Type B pancreatic cell (in vitro differentiated cells): ENCODE measurements around the gene LIPC. TPM values are rescaled to one million over a fixed set of nuclear protein-coding genes. Genes with fewer than 3 reads are reported as not detected.

Experiments used
- DNase-seq: peaks from one replicate; pipeline ENCODE4 v3.0.0; 2021; ENCODE audit warnings: mixed read lengths; ENCODE audit not compliant: unreplicated experiment; ENCODE audit errors: extremely low spot score
- H3K27ac Mint-ChIP-seq: 2 replicates; pipeline ENCODE4 v1.8.0; 2021; ENCODE audit warnings: mild to moderate bottlenecking, mixed read lengths
- H3K27me3 Mint-ChIP-seq: 2 replicates; pipeline ENCODE4 v1.8.0; 2021; ENCODE audit warnings: mixed read lengths
- H3K36me3 Mint-ChIP-seq: 2 replicates; pipeline ENCODE4 v1.8.0; 2021; ENCODE audit warnings: mixed read lengths
- H3K4me1 Mint-ChIP-seq: one replicate; pipeline ENCODE4 v1.8.0; 2021; ENCODE audit warnings: mixed read lengths; ENCODE audit not compliant: unreplicated experiment
- H3K4me3 Mint-ChIP-seq: 2 replicates; pipeline ENCODE4 v1.8.0; 2021; ENCODE audit warnings: mild to moderate bottlenecking, mixed read lengths
- H3K9me3 Mint-ChIP-seq: 2 replicates; pipeline ENCODE4 v1.8.0; 2021; ENCODE audit warnings: mixed read lengths
- total RNA-seq: library from RNA; stranded (reverse); gene quantifications from 2 replicates; pipeline ENCODE4 v1.2.1, GENCODE V29; 2021; ENCODE audit warnings: low replicate concordance
- TF ChIP-seq, protein P1 (sequence below): fragments of 200-600 bp; sonication (generic); conservative IDR thresholded peaks from 2 replicates; pipeline ENCODE4 v1.5.0; 2021; ENCODE audit warnings: antibody characterized with exemption, mild to moderate bottlenecking

The LIPC gene
- total RNA-seq, 1 donor from 2014 or later = 10.9 TPM

- TF ChIP-seq, protein P1, sequence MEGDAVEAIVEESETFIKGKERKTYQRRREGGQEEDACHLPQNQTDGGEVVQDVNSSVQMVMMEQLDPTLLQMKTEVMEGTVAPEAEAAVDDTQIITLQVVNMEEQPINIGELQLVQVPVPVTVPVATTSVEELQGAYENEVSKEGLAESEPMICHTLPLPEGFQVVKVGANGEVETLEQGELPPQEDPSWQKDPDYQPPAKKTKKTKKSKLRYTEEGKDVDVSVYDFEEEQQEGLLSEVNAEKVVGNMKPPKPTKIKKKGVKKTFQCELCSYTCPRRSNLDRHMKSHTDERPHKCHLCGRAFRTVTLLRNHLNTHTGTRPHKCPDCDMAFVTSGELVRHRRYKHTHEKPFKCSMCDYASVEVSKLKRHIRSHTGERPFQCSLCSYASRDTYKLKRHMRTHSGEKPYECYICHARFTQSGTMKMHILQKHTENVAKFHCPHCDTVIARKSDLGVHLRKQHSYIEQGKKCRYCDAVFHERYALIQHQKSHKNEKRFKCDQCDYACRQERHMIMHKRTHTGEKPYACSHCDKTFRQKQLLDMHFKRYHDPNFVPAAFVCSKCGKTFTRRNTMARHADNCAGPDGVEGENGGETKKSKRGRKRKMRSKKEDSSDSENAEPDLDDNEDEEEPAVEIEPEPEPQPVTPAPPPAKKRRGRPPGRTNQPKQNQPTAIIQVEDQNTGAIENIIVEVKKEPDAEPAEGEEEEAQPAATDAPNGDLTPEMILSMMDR = no peak
- Mint-ChIP-seq H3K4me1 (peaks cover 24% of the 10 kb centered on the region), H3K9me3 (no peaks in the 10 kb centered on the region), H3K4me3 (no peak overlapping the region), H3K27ac (no peak overlapping the region), H3K36me3 (no peaks in the 10 kb centered on the region), H3K27me3 (no peaks in the 10 kb centered on the region)
- no peak for DNase-seq
Observed at GRCh38 chr15:58534556-58534955, 102.8 kb downstream of the LIPC start.

GRCh38 chr15:58535337-58535736 is 103.5 kb downstream of the LIPC start:
- H3K27me3 Mint-ChIP-seq = no peaks in the 10 kb centered on the region
- no peaks in the 10 kb centered on the region for H3K9me3 Mint-ChIP-seq
- no peak overlapping the region for H3K4me3 Mint-ChIP-seq
- peaks cover 5% of the 10 kb centered on the region for H3K36me3 Mint-ChIP-seq
- H3K4me1 Mint-ChIP-seq = peaks cover 30% of the 10 kb centered on the region
- TF ChIP-seq, protein P1 = no peak
- no peak for DNase-seq
- no peak overlapping the region for H3K27ac Mint-ChIP-seq

DNA sequence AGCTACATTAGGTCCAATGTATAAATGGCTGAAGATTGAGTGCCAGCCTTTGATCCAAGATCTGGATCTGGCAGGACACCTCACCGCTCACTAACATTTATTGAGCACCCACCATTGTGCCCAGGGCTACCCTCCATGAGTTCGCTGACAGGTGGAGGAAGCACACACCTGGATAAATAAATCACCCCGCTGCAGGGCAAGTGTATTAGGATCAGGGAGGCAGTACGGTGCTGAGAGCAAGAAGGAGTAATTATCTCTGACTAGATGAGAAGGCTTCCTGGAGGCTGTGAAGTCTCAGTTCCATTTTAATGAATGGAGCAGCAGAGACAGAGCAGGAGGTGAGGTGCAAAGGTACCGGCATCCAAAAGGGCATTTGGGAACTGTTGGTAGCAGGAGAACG is 104.1 kb downstream of the LIPC start:
- TF ChIP-seq, protein P1 = no peak
- no peak for DNase-seq
- Mint-ChIP-seq H3K9me3 (no peaks in the 10 kb centered on the region), H3K4me1 (peaks cover 30% of the 10 kb centered on the region), H3K27ac (peak overlapping the region; percentile 44), H3K4me3 (no peak overlapping the region), H3K27me3 (no peaks in the 10 kb centered on the region), H3K36me3 (peaks cover 5% of the 10 kb centered on the region)

GRCh38 chr15:58536414-58536813 is 104.6 kb downstream of the LIPC start:
- H3K4me1 Mint-ChIP-seq = peaks cover 35% of the 10 kb centered on the region
- H3K36me3 Mint-ChIP-seq = peaks cover 5% of the 10 kb centered on the region
- no peaks in the 10 kb centered on the region for H3K9me3 Mint-ChIP-seq
- H3K4me3 Mint-ChIP-seq = no peak overlapping the region
- TF ChIP-seq, protein P1 = no peak
- H3K27ac Mint-ChIP-seq = peak overlapping the region; percentile 44
- H3K27me3 Mint-ChIP-seq = no peaks in the 10 kb centered on the region
- no peak for DNase-seq

DNA sequence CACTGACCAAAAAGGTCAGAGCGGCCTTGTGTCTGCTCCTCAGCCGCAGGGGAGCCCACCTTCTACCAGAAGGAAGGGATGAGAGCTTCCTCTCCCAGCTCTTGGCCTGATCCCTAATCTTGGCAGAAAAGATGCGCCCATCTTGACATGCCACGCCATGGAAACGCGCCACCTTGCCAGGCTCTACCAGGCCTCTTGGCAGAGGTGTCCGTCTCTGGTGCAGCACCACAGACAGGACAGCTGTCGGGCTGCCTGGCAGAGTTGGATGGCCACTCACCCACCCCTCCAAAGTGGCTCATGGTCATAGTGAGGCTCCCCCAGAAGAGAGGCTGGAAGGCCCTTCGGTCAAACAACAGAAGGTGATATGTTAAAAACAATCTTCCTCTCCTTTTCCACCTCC is 105.2 kb downstream of the LIPC start:
- H3K4me3 Mint-ChIP-seq = no peak overlapping the region
- H3K27me3 Mint-ChIP-seq = no peaks in the 10 kb centered on the region

More for the DNA sequence above, 105.2 kb downstream of the LIPC start:
- TF ChIP-seq, protein P1 = no peak
- Mint-ChIP-seq H3K9me3 (no peaks in the 10 kb centered on the region), H3K27ac (no peak overlapping the region), H3K4me1 (peaks cover 39% of the 10 kb centered on the region), H3K36me3 (peaks cover 5% of the 10 kb centered on the region)
- DNase-seq = no peak
